GM04503 (cell line): Measurements from ENCODE around the gene ZNF469.

Experiments used
- DNase-seq: peaks from one replicate; pipeline ENCODE4 v3.0.0-alpha.2; 2012; ENCODE audit warnings: low read depth

Gene ZNF469

DNA sequence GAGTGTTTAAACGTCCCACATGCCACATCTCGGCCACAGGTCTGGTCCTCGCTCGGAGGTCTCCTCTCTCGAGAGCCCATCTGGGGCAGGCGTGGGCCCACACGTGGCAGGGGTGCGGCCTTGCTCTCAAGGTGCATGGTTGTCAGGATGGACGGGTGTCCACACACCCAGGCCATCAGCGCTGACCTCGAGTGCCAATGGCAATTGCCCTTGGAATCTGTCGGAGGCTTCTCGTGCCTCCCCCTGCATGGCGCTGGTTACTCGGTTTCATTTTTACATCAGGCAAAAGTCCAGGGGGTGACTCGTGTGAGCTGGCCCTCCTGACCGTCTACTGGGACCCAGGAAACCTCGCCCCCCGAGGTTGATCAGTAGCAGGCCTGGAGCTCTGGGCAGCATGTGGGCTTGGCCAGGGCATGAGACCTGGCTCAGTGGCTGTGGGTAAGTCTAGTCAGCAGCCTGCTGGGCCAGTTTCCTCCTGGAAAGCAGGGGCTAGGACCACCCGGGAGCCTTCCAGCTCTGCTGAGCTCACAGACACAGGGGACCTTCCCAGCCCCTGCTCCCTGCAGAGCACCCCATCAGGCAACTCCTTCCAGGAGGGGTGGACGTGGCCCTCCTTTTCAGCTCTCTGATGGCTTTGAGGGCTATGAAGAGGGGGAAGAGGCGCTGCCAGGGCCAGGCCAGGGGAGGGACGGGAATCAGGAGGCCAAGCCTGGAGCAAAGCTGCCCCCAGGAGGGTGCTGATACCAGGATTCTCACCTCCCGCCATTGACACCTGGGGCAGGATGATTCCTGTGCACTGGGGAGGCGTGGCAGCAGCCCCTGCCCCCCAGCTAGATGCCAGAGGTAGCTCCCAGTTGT lies 3.7 kb upstream of the ZNF469 start:
- DNase-seq: no peak

- DNase-seq: no peak
Measured at GRCh38 chr16:88379694-88380040, 3.1 kb upstream of the ZNF469 start.

GRCh38 chr16:88380099-88380498 lies 2.7 kb upstream of the ZNF469 start:
- DNase-seq: no peak

- no peak for DNase-seq
Measured at GRCh38 chr16:88380619-88381018, 2.1 kb upstream of the ZNF469 start.

DNA sequence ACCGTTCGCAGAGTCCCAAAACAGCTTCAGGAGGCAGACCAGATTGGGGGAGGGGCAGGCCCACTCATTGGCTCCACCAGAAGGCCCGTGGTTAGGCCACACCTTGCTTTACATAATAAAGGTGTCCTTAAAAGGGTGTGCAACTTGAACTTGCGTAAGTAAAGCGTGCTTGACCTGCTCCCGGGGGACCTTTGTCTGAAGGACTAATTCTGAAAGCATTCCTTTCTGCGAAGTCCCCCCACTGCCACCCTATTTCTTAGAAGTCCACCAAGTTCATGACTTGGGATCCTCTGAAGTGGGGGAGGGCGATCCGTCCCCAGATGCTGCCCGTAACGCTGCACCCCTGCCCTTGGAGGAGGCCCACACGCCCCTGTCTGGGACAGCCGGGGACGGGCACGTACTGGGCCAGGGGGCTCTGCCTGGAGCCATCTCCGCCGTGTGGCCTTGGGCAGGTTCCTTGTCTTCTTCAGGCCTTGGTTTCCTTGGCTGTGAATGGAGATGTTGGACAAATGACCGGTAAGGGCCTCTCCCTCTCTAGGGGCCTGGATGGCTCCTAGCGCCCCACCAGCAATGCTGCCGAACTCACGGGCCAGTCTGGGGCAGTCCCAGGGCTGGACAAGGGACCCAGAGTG lies 823 bp upstream of the ZNF469 start:
- DNase-seq: no peak

DNA sequence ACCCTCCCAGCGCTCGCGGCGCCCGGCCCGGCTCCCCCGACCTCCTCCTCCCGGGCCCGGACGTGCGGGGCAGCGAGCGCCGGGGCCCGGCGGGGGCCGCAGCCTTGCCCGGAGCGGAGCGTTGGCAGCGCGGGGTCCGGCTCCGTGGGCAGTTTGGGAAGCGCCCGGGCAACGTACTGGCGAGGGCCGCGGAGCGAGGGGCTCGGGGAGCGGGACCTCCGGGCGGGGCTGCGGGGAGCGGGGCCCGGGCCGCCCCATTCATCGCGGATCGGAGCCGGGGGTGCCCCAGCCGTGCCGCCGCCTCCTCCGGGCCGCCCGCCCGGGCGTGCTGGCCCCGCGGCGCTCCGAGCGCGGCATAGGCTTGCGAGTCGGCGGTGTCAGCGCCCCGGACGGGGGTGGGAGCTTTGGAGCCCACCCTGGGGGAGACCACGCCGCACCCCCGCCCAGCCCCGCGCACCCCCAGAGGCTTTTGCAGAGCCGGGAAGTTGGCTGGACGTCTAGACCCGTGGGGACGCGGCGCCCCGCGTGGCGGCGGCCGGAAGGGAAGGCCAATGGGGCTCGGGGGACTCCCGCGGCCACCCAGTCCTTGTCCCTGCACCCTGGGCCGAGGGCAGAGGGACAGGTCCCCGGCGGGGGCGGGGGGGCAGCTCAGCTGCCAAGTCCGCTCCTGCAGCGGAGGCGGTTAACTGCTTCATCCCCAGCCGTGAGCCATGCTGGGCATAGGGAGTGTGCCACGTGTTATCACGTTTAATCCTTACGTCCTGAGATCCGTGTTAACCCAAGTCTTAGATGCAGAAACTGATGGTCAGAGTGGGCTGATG lies 852 bp downstream of the ZNF469 start:
- DNase-seq: no peak

DNA sequence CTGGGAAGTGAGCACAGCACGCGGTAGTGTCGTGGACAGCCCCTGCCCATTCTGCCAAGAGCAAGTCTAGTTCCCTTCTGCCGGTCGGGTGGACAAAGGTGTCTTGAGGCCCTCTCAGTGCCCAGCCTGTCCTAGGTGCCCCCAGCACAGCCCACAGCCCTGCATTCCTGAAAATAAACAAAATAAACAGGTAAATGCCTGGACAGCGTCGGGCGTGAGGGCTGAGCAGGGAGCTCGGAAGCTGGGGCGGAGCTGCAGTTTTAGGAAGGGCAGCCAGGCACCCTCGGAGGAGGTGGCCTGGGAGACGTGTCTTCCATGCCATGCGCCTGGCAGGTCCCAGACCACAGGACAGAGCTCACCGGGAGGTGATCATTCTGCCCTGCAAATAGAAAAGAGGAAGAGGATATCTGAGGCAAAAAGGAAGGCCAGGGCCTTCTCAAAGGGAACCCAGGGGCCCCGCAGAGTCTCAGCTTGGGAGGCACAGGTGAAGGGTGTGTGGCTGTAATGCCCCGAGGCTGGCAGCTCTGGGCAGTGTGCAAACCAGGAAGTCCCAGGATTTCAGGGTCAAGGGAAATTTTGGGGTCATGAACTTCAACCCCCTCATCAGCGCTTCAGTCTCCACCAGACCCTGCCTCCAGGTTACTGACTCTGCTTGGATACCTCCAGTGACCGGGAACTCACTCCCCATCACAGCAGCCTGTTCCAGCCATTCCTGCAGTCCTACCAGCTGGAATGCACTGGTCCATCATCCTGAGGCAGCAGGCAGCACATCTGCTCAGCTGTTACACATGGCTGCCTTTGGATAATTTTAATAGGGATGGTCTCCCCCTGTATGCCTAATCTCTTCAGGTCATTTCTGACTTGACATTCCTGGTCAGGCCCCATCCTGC lies 1.7 kb downstream of the ZNF469 start:
- DNase-seq: no peak

GRCh38 chr16:88385112-88385594 lies 2.4 kb downstream of the ZNF469 start:
- no peak for DNase-seq

DNA sequence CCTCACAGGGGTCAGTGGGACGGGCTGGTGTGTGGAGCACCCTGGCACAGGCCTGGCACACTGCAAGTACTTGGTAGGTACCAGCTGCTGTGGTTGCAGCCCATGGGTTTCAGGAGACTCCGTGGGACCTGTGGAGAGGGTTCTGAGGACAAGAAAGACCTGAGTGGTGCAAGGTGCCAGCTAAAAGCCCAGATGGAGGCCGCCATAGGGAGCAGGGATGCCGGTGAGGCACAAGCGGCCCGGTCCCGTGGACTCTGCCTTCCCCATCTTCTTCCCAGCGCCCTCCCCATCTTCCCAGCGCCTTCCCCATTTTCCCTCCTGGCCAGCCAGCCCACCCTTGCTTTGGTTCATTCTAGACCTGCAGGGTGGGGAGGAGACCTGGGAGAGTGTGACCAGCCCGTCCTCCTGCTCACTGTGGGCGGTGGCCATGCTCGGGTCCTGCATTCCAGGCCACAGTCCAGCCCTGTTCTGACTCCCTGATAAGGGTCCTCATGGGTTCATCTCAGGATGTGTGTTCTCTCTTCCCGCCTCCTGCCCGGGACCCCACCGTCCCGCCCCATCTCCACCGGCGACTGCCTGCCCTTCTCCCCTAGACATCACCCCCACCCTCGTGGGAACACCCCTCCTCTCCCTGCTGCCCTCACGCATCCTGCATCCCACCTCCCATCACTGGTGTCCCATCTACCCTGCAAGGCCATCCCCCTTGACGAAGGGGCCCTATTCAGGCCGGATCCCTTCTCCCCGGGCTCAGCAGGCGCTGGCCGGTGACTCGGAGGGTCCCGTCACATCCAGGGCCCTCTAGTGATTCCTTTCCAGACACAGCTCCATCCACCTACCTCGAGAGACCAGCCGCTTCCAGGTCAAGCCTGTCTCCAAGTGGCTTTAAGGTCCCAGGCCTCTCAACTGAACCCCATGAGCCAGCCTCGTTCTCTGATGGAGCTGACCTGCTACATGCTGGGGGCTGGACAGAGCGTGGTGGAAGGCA lies 3.4 kb downstream of the ZNF469 start:
- DNase-seq: no peak

- no peak for DNase-seq
Measured at GRCh38 chr16:88387180-88387765, 4.5 kb downstream of the ZNF469 start.

DNA sequence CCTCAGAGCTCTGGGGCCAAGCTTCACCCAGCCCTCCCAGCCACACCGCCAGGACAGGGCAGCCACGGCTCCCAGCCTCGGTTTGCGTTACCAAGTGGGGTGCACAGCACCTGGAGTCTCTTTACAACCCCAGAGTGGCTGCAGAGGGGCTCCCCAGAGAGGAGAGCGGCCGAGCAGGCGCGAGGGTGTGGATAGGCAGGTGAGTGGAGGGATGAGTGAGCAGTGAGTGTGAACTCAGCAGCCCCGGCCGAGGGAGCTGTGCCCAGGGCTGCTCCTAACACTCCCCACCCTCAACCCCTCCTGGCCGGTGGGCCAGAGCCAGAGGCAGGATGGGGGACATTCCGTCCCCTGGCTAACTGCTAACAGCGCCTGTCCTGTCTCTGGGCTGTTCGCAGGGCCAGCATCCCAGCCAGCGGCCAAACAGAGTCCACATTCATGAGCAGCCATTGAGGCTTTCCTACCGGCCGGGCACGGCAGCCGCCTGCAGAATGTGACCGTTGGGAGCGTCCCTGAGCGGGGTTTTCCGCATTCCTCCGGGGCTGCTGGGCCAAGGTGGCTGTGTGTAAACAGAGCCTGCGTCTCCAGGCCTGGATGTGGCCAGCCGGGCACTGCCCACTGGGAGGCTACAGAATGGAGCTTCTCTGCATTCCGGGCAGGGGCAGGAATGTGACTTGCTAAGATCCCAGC lies 5.3 kb downstream of the ZNF469 start:
- peak; percentile 41 for DNase-seq

DNA sequence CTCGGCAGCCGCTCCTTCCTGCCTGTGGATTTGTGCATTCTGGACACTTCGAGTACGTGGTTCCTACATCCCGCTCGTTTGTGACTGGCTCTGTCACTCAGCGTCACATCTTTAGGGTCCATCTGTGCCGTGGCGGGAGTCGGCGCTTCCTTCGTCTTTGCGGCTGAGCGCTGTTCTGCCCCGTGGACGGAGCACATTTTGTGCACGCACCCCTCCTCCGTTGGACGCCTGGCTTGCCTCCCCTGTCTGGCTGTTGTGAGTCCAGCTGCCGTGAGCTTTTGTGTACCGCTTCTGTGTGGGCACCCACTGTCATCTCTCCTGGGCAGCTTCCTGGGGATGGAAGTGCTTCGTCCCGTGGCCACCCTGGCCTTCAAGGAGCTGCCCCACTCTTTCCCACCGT lies 6.4 kb downstream of the ZNF469 start:
- DNase-seq: no peak

GRCh38 chr16:88389621-88390160 lies 6.9 kb downstream of the ZNF469 start:
- DNase-seq: no peak

GRCh38 chr16:88390265-88390664 lies 7.5 kb downstream of the ZNF469 start:
- no peak for DNase-seq

- no peak for DNase-seq
Measured at GRCh38 chr16:88390735-88391134, 8.0 kb downstream of the ZNF469 start.

DNA sequence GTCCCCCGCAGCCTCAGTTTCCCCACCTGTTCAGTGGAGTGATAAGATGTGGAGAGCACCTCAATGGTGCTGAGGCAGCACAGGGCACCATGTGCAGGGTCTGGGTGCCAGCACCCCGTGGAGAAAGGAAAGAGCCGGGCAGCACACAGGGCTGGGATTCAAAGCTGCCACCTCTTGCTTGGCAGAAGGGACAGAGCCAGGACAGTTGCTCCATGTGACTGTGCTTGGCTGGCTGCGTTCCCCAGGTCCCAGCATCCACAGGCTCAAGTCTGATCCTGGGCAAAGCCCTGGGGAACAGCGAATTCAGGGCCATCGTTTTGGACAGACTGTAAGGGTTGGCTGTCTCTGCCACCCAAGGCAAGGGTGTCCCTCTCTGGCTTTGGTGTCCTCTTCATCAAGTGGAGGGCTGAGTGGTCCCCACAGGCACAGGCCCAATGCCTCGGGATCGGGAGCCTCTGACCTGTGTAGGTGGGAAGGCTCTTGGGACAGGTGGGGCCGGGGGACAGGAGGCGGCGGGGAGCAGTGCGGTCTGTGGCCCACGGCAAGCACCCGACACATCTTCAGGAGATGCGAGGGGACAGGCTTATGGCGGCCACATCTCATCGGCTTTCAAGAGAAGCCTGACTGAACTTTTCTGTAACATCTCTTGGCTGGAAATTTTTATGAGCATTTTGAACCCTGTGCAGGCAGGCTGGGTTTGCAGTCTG lies 8.5 kb downstream of the ZNF469 start:
- no peak for DNase-seq

- no peak for DNase-seq
Measured at GRCh38 chr16:88392111-88392510, 9.4 kb downstream of the ZNF469 start.

DNA sequence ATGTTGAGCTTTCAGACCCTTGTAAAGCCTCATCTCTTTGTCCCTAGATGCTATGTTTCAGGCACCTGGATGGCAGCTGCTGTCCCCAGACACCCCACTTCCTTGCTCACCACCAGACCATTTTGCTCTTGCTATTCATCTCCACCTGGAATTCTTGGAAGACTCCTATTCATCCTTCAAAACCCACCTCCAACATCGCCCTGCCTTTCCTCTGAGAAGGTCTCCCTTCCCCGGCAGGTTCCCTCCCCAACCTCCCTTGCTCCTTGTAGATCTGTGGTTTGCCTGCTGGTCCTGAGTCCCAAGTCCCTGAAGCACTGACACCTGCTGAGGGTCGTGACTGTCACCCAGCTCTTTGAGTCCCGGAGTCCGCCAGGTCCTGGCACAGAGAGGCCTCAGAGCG lies 9.9 kb downstream of the ZNF469 start:
- DNase-seq: no peak

GRCh38 chr16:88393034-88393433 lies 10.3 kb downstream of the ZNF469 start:
- no peak for DNase-seq
